ENCODE measurements around the gene CDH4.

CDH4 gene

DNA sequence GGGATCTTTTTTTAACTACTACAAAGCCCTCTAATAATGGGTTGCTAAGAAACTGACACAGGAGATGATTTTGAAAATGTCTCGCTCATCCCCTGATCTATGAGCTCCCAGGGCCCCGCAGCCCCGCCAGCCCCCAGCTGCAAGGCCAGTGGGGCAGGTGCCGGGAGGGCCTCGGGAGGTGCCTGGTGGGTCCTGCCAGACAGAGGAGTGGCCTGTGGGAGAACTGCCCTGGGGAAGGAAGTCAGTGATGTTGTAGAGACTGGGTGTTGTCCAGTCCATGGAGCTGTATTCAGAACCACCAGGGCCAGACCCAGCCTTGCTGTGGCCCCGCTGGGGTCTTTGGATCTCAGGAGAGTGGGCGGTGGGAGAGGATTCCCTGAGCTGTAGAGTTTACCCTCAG lies 554.9 kb downstream of the CDH4 start:
- H3K9ac ChIP-seq (ENCODE audit: low read length) = no peak overlapping the region
- peaks cover 5% of the 10 kb centered on the region; the same call in 1 of the 2 replicates for H3K4me1 ChIP-seq (ENCODE audit: control insufficient read depth, insufficient read depth, low read length)
- peaks cover 44% of the 10 kb centered on the region for H3K27me3 ChIP-seq (ENCODE audit: control insufficient read depth, insufficient read depth, low read length)
- no peak overlapping the region for H3K4me3 ChIP-seq (ENCODE audit: low read depth, low read length)
- H3K9me3 ChIP-seq (ENCODE audit: control insufficient read depth, insufficient read depth, low read depth, low read length) = no peaks in the 10 kb centered on the region
- no peaks in the 10 kb centered on the region for H3K36me3 ChIP-seq (ENCODE audit: control insufficient read depth, insufficient read depth, low read length)
- H3K27ac ChIP-seq (ENCODE audit: low read depth, low read length) = no peak overlapping the region

DNA sequence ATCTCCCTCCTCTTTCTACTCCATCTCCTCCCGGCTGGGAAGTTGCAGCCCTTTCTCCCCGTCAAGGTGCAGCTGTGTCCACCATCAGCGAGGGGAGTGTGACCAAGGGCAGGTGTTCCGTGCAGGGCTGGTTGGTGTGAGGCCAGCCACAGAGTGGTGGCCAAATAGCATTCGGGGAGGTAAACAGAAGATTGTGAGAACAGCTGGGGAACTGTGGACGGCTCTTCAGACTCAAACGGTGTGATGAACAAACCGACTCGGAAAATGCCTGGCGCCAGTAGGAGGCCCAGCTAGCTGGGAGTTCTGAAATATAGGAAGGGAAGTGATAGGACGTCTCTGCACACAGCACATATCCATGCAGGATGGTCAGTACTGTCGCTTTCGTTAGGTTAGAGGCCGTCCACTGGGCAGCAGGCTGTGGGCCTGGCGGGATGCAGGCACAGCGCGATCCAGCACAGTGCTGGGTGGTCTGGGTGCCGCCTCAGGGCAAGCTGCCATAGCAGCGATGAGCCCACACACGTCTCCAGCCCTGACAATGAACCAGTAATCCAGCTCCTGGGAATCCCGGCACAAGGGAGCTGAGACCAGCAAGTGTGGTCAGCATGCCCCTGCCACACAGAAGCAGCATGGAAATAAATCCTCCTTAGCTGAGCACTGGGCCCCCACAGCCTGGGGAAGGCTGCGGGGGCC lies 555.6 kb downstream of the CDH4 start:
- Histone ChIP-seq H3K27me3 (ENCODE audit: control insufficient read depth, insufficient read depth, low read length) (peaks cover 37% of the 10 kb centered on the region), H3K27ac (ENCODE audit: low read depth, low read length) (no peak overlapping the region), H3K9me3 (ENCODE audit: control insufficient read depth, insufficient read depth, low read depth, low read length) (no peaks in the 10 kb centered on the region), H3K9ac (ENCODE audit: low read length) (no peak overlapping the region), H3K4me3 (ENCODE audit: low read depth, low read length) (no peak overlapping the region), H3K4me1 (ENCODE audit: control insufficient read depth, insufficient read depth, low read length) (peaks cover 5% of the 10 kb centered on the region; the same call in 1 of the 2 replicates), H3K36me3 (ENCODE audit: control insufficient read depth, insufficient read depth, low read length) (no peaks in the 10 kb centered on the region)

DNA sequence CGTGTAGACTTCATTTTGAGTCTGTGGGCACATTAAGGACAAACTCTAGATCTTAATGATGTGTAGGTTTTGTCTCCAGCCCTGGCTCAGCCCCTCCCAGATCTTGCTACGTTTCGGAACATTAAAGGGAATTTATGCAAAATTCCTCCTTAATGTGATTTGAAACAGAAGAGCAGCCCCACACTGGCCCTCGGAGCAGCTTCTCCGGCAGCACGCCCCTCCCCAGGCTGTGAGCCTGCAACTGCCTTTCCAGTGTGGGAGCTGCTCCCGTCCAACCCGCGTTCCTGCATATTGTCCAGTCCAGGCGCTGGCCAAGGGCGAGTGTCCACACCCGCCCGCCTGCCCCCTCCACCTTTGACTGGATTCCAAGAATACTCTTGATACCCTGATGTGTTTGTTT lies 556.4 kb downstream of the CDH4 start:
- Histone ChIP-seq H3K4me1 (ENCODE audit: control insufficient read depth, insufficient read depth, low read length) (peaks cover 5% of the 10 kb centered on the region; the same call in 1 of the 2 replicates), H3K27ac (ENCODE audit: low read depth, low read length) (no peak overlapping the region), H3K9ac (ENCODE audit: low read length) (no peak overlapping the region), H3K27me3 (ENCODE audit: control insufficient read depth, insufficient read depth, low read length) (peaks cover 29% of the 10 kb centered on the region), H3K9me3 (ENCODE audit: control insufficient read depth, insufficient read depth, low read depth, low read length) (no peaks in the 10 kb centered on the region), H3K4me3 (ENCODE audit: low read depth, low read length) (no peak overlapping the region), H3K36me3 (ENCODE audit: control insufficient read depth, insufficient read depth, low read length) (no peaks in the 10 kb centered on the region)

DNA sequence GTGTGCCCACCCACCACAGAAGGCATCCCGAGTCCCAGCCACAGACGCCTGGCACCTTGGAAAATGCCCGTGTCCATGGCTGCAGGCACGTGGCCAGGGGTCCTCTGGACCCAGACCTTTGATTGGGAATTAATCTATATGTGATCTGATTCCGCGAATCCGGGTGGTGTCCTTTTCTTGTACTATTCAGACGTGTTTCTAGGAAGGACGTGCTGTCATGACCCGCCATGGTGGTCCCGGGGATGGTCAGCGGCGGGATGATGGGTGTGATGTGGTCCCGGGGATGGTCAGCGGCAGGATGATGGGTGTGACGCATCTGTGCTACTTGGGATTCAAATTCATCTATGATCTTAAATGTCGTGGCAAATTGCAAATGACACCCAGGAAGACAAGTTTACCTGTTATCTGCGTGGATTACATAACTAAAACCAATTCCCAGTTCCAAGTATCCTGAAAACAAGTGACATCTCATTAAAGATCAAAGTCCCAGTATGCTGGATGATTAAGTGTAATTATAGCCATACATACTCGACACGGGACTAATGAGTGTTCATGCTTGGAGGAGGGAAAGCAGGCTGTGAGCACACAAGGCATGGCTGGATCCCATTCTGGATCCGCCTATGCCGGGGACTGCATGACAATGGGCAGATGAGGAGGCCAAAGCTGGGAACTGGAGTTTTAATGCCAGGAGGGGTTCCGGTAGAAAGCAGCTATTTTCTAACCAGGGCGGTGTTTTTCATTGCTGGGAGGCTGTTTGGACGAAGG lies 557.1 kb downstream of the CDH4 start:
- peaks cover 1% of the 10 kb centered on the region; the same call in 1 of the 2 replicates for H3K4me1 ChIP-seq (ENCODE audit: control insufficient read depth, insufficient read depth, low read length)
- H3K9ac ChIP-seq (ENCODE audit: low read length) = no peak overlapping the region
- no peaks in the 10 kb centered on the region for H3K9me3 ChIP-seq (ENCODE audit: control insufficient read depth, insufficient read depth, low read depth, low read length)
- H3K4me3 ChIP-seq (ENCODE audit: low read depth, low read length) = no peak overlapping the region
- peaks cover 22% of the 10 kb centered on the region for H3K27me3 ChIP-seq (ENCODE audit: control insufficient read depth, insufficient read depth, low read length)
- no peak overlapping the region for H3K27ac ChIP-seq (ENCODE audit: low read depth, low read length)
- no peaks in the 10 kb centered on the region for H3K36me3 ChIP-seq (ENCODE audit: control insufficient read depth, insufficient read depth, low read length)

DNA sequence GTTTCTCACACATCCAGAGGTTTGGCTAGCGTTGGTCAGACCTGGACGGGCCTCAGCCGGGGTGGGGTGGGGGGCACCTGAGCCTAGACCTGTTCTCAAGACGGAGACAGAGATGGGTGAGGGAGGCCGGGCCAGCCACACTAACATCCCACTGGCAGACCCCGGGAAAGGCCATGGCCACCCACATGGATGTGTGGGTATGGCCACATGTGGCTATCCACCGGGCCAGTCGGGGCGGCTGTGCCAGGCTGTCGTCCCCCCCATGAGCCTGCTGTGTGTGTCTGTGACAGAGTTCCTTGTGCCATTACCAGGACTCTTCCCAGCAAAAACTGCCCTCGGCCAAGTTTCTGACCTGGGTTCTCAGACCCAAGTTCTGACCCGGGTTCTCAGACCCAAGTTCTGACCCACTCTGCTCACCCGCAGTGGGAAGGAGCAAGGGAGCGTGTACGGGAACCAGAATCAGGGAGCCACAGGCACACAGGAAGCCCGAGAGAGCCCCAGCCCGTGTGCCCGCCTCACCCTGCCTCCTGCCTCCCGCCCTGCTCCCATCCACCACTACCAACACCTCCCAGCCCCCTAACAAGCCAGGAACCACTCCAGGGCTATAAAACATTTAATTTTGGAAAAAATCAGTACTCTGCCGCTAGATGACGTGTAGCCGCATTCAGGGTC lies 558.1 kb downstream of the CDH4 start:
- Histone ChIP-seq H3K9me3 (ENCODE audit: control insufficient read depth, insufficient read depth, low read depth, low read length) (no peaks in the 10 kb centered on the region), H3K4me3 (ENCODE audit: low read depth, low read length) (no peak overlapping the region), H3K27ac (ENCODE audit: low read depth, low read length) (no peak overlapping the region), H3K36me3 (ENCODE audit: control insufficient read depth, insufficient read depth, low read length) (no peaks in the 10 kb centered on the region), H3K4me1 (ENCODE audit: control insufficient read depth, insufficient read depth, low read length) (no peaks in the 10 kb centered on the region), H3K9ac (ENCODE audit: low read length) (no peak overlapping the region), H3K27me3 (ENCODE audit: control insufficient read depth, insufficient read depth, low read length) (peaks cover 16% of the 10 kb centered on the region)

DNA sequence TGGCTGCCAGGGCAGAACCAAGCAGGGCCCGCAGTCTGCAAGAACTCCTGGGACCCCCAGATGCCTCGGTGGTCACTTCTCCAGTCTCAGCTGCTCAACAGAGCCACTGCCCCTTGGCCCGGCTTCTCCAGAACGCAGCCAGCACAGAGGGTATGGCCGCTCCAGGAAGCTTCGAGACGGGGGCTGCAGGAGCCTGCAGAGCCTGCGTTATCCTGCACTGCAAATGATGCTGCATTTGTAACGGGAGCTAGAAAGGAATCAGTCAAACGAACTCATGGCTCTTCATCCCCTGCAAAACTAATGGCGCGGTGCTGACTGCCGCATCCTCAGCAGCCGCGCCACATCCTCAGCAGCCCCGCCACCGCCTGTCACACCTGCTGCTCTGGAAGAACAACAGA lies 558.7 kb downstream of the CDH4 start:
- H3K9me3 ChIP-seq (ENCODE audit: control insufficient read depth, insufficient read depth, low read depth, low read length) = no peaks in the 10 kb centered on the region
- H3K4me1 ChIP-seq (ENCODE audit: control insufficient read depth, insufficient read depth, low read length) = no peaks in the 10 kb centered on the region
- no peaks in the 10 kb centered on the region for H3K36me3 ChIP-seq (ENCODE audit: control insufficient read depth, insufficient read depth, low read length)
- no peak overlapping the region for H3K27ac ChIP-seq (ENCODE audit: low read depth, low read length)
- no peak overlapping the region for H3K9ac ChIP-seq (ENCODE audit: low read length)
- H3K27me3 ChIP-seq (ENCODE audit: control insufficient read depth, insufficient read depth, low read length) = peaks cover 11% of the 10 kb centered on the region
- no peak overlapping the region for H3K4me3 ChIP-seq (ENCODE audit: low read depth, low read length)

DNA sequence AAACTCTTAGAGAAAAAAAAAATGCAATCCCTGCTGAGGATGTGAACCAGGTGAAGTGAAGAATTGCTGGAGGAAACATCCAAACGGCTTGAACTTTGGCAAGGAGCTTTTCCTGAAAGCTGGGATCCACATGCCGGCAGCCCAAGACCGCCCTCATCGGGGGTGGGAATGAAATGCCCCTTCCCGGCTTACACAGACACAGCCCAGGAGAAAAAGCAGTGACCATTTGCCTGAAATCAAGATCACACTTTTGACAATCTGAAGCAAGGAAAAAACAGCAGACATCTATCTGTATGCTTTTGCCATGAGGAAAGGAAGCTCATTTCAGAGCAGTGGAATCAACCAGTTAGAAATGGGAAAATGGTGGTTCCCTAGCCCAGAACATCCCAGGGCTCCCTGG lies 559.1 kb downstream of the CDH4 start:
- H3K4me1 ChIP-seq (ENCODE audit: control insufficient read depth, insufficient read depth, low read length) = no peaks in the 10 kb centered on the region
- H3K4me3 ChIP-seq (ENCODE audit: low read depth, low read length) = no peak overlapping the region
- no peaks in the 10 kb centered on the region for H3K36me3 ChIP-seq (ENCODE audit: control insufficient read depth, insufficient read depth, low read length)
- no peaks in the 10 kb centered on the region for H3K9me3 ChIP-seq (ENCODE audit: control insufficient read depth, insufficient read depth, low read depth, low read length)
- H3K27me3 ChIP-seq (ENCODE audit: control insufficient read depth, insufficient read depth, low read length) = peaks cover 8% of the 10 kb centered on the region; the same call in 1 of the 2 replicates
- H3K27ac ChIP-seq (ENCODE audit: low read depth, low read length) = no peak overlapping the region
- H3K9ac ChIP-seq (ENCODE audit: low read length) = no peak overlapping the region

DNA sequence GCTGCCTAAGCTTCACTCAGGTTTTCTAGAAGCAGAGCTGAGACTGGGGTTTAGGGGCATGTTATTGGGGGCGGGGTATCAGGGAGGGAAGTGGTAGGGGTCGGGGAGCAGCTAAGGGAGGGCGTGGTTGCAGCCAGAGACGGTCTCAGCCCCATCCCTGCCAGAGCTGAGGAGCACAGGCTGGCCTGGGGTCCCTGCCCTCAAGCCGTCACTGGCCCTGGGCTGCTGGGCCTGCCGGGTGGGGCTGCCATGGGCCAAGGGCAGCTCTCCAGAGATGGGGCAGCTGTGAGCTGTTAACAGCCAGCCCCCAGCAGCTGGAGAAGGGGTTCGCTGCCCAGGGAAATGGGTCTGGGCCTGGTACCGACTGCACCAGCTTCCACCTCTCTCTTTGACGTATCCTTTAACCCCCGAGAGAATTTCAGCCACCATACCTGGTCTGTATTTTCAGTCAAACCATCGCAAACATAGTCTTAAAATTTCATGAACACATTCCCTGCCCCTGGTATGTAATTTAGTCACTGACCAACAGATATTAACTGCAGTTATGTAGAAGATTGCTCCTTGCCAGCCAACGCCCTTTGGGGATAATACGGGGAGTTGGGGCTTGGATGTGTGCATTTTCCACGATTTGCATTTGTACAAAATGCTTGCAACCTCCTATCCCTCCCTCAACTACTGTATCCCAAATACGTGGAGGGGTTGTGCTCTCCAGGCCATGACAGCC lies 560.2 kb downstream of the CDH4 start:
- H3K27ac ChIP-seq (ENCODE audit: low read depth, low read length) = no peak overlapping the region
- H3K4me3 ChIP-seq (ENCODE audit: low read depth, low read length) = no peak overlapping the region
- peaks cover 6% of the 10 kb centered on the region; the same call in 1 of the 2 replicates for H3K27me3 ChIP-seq (ENCODE audit: control insufficient read depth, insufficient read depth, low read length)
- no peaks in the 10 kb centered on the region for H3K4me1 ChIP-seq (ENCODE audit: control insufficient read depth, insufficient read depth, low read length)
- H3K9ac ChIP-seq (ENCODE audit: low read length) = no peak overlapping the region
- no peaks in the 10 kb centered on the region for H3K36me3 ChIP-seq (ENCODE audit: control insufficient read depth, insufficient read depth, low read length)
- H3K9me3 ChIP-seq (ENCODE audit: control insufficient read depth, insufficient read depth, low read depth, low read length) = no peaks in the 10 kb centered on the region

DNA sequence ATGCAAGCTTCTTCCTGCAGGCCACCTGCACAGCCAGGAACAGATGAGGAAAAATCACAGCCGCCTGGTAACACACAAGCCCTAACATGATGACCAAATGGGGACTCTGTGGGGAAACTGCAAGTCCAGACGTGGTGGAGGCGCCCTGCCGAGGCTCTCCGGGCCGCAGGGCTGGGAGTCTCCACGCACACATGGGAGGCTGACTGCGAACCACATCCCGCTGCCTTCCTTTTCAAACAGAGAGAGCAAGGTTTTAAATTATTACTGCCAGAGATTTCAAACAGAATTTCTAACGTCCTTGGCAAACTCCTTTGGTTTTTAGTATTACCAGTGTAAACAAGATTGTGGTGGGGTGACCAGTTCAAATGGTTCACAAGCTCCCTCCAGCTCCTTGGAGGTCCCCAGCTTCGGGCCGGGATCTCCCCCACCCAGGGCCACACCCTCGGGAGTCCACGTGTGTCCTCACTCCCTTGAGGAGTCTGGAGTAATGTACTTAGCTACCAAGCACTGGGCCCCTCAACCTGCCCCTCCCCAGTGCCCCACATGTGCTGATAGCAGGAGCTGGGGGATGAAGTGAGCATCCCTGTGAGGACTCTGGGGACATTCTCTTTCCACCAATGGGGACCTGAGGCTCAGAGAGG lies 560.9 kb downstream of the CDH4 start:
- H3K36me3 ChIP-seq (ENCODE audit: control insufficient read depth, insufficient read depth, low read length) = no peaks in the 10 kb centered on the region
- H3K9me3 ChIP-seq (ENCODE audit: control insufficient read depth, insufficient read depth, low read depth, low read length) = no peaks in the 10 kb centered on the region
- H3K4me3 ChIP-seq (ENCODE audit: low read depth, low read length) = no peak overlapping the region
- no peak overlapping the region for H3K27ac ChIP-seq (ENCODE audit: low read depth, low read length)
- H3K4me1 ChIP-seq (ENCODE audit: control insufficient read depth, insufficient read depth, low read length) = no peaks in the 10 kb centered on the region
- peaks cover 4% of the 10 kb centered on the region; the same call in 1 of the 2 replicates for H3K27me3 ChIP-seq (ENCODE audit: control insufficient read depth, insufficient read depth, low read length)
- no peak overlapping the region for H3K9ac ChIP-seq (ENCODE audit: low read length)

DNA sequence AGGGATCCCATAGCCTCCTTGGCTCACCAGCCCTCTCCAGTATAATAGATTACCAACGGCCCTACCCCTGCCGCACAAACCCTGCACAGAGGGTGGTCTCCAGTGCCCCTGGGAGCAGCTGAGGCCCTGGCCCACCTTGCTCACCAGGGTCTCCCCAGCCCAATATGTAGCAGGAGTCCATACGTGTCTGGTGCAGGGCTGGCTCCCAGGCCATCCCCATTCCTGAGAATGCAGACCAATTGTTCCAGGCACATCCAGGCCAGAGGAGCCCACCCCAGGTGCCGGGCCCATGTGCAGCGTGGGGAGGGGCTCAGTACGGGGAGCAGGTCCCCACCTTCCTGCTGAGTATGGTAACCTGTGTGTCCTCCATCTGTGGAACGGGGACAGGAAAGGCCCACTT lies 561.7 kb downstream of the CDH4 start:
- H3K36me3 ChIP-seq (ENCODE audit: control insufficient read depth, insufficient read depth, low read length) = no peaks in the 10 kb centered on the region
- no peak overlapping the region for H3K9ac ChIP-seq (ENCODE audit: low read length)
- H3K4me3 ChIP-seq (ENCODE audit: low read depth, low read length) = no peak overlapping the region
- H3K27me3 ChIP-seq (ENCODE audit: control insufficient read depth, insufficient read depth, low read length) = peaks cover 4% of the 10 kb centered on the region; the same call in 1 of the 2 replicates
- no peak overlapping the region for H3K27ac ChIP-seq (ENCODE audit: low read depth, low read length)
- H3K4me1 ChIP-seq (ENCODE audit: control insufficient read depth, insufficient read depth, low read length) = no peaks in the 10 kb centered on the region
- H3K9me3 ChIP-seq (ENCODE audit: control insufficient read depth, insufficient read depth, low read depth, low read length) = no peaks in the 10 kb centered on the region
